NCI-H146 treated with DMSO at 0.1 percent for 48 hours (cell line): ENCODE data around the gene SERINC5.

Source experiments
- DNase-seq: peaks from one replicate; lab custom pipeline; 2025; ENCODE audit not compliant: unreplicated experiment; lab: John Stamatoyannopoulos, UW

SERINC5 gene

DNA sequence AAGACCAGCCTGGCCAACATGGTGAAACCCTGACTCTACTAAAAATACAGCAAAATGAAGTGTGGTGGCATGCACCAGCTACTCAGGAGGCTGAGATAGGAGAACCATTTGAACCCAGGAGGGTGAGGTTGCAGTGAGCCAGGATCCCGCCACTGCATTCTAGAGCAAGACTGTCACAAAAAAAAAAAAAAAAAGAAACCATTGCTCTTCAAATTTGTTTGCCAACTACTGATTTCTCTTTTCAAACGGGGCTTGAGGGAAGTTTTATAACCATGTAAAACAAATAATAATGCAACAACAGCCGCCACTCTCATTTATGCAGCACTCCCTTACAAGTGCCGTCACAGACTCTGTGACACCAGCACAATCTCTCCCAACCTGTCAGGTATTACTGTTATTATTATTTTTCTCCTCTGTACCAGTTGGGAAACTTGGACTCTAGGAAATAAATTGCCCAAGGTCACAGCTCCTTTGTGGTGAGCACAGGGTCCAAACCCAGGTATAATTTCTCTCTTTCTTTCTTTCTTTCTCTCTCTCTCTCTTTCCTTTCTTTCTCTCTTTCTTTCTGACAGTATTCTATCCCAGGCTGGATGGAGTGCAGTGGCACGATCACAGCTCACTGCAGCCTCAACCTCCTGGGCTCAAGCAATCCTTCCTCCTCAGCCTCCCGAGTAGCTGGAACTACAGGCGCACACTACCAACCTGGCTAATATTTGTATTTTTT lies 25.4 kb downstream of the SERINC5 start:
- DNase-seq: no peak

- no peak for DNase-seq
Observed at GRCh38 chr5:80229902-80230255, 26.0 kb downstream of the SERINC5 start.

DNA sequence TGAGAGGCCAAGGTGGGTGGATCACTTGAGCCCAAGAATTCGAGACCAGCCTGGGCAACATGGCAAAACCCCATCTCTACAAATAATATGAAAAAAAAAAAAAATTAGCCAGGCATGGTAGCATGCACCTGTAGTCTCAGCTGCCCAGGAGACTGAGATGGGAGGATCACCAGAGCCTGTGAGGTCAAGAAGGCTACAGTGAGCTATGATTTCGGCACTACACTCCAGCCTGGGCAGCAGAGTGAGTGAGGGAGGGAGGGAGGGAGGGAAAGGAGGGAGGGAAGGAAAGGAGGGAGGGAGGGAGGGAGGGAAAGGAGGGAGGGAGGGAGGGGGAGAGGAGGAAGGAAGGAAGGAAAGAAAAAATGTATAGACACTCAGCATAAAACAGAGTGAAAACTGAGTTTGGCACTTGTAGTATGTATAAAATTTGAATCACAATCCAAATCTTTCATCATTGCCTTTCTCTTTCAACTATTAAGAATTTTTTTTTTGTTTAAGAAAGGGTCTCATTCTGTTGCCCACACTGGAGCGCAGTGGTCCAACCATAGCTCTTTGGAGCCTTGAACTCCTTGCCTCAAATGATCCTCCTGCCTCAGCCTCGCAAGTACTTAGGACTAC lies 27.8 kb downstream of the SERINC5 start:
- no peak for DNase-seq

GRCh38 chr5:80225934-80226326 lies 29.9 kb downstream of the SERINC5 start:
- no peak for DNase-seq

GRCh38 chr5:80225189-80225933 lies 30.5 kb downstream of the SERINC5 start:
- no peak for DNase-seq

GRCh38 chr5:80223561-80223960 lies 32.3 kb downstream of the SERINC5 start:
- no peak for DNase-seq

GRCh38 chr5:80220245-80220897 lies 35.5 kb downstream of the SERINC5 start:
- peak; percentile 65 for DNase-seq

DNA sequence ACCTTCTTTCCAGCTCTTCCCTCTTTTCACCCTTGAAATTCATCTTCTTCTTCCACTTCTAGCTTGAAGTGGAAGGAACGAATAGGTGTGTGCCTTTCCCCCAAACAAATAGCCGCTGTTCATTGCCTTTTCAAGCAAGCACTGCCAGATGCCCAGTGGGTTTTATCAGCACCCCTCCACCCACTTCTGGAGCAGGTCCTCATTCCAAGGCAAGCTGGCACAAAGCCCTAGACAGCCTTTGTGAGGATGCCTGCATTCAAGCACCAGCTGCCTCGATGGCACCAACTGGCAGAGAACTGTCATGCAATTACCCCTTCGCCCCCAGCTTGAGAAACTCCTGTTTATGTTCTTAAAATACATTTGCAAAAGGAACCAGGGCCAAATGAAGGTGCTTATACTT lies 36.5 kb downstream of the SERINC5 start:
- DNase-seq: no peak

DNA sequence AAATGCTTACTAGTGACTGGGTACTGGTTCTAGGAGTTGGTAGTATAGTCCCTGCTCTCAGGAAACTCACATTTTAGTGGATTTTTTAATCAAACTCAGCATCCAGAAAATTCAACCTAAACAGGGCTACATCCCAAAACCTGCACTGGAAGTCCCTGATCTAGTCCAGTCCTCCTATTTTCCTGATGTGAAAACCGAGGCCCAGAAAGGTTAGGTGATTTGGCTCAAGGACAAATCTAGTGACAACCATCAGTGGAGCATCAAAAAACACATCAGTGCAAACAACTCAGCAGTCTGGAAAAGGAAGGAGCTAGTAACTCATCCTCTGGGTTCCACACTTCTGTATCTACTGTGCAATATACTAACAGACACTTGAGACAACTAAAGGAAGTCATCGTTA lies 38.2 kb downstream of the SERINC5 start:
- DNase-seq: no peak

- no peak for DNase-seq
Observed at GRCh38 chr5:80216753-80217596, 38.9 kb downstream of the SERINC5 start.

GRCh38 chr5:80216096-80216495 lies 39.8 kb downstream of the SERINC5 start:
- DNase-seq: no peak

DNA sequence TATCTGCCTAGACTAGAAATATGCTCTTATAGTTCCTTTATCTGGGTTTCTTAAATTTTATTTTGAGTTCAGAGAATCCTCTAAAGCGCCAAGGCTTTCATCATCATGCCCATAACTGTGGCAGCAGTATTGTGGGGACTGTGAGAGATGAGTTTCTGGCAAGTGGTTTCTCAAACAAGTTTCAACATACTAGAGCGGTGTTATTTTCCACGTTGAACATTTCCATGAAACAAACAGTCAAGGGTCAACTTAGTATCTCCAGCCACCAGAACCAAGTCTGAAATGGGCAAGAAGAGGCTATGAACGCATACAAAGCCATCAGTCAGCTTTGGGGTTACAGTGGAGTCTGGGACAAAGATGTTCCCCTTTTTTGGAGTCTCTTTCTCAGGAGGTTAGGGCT lies 40.3 kb downstream of the SERINC5 start:
- no peak for DNase-seq

DNA sequence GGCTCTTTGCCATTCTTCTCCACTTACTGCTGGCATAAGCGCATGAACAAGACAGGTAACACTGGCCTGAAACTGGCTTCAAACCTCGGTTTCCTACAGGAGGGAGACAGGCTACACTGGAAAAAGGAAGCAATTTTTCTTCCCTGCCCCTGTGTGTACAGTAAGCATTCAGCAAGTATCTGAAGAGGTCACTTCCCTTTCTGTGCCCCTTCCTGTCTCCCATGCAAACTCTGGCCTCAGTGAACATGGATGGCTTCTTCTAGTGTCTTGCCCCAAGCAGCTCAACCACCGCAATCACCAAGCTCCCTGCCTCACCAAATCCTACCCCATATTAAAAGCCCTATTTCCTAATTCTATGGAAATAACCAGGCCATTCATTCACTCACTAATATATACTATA lies 42.4 kb downstream of the SERINC5 start:
- DNase-seq: no peak

- DNase-seq: no peak
Observed at GRCh38 chr5:80212171-80212667, 43.6 kb downstream of the SERINC5 start.

DNA sequence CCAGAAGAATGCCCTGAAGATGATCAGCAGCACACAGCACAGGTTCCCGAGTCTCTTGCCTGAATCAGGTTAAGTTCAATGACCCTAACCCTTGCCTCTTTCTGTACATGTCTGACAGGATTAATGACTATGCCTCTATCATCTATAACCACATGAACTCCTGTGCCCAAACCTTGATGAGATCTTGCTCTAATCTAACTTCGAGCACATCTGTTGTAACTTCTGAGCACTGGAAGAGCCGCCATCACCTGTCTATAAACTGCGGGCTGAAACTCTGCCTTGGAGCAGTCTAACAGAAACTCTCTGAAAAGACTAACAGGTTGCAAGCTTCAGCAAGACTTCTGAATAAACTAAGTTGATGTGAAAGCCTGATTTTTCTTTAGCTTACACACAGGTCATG lies 44.5 kb downstream of the SERINC5 start:
- no peak for DNase-seq

DNA sequence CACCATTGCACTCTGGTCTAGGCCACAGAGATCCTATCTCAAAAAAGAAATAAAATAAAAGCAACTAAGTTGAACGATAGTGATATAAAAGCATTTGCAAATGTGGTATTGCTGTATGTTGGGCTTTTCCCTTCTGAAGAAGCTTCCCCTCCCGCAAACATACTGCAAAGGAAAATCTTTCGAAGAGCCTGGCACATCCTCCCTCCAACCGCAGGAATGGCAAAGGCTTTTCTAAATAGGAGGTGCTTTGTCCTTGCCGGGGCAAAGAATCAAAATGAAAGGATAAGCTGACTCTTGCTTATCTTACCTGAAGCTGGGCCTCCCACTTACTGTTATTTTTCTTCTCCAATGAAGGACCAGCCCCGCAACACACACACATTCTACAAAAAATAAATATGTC lies 45.8 kb downstream of the SERINC5 start:
- DNase-seq: no peak

GRCh38 chr5:80208381-80208780 lies 47.5 kb downstream of the SERINC5 start:
- DNase-seq: no peak

DNA sequence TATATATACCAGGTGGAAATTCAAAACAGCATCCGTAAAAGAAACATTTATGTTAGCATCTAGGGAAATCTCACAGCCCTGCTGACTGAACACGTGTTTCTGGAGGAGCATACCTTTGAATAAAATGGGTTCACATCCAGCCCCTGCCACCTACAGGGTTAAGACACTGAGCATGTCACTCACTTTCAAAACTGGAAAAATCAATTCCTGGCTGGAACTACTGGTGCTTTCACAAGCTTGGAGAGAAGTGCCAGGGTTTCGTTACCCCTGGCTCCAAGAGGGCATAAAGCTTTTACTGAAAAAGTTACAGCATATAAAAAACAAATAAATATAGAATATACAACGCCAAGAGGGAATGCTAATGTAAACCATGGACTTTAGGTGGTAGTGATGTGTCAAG lies 48.0 kb downstream of the SERINC5 start:
- no peak for DNase-seq

GRCh38 chr5:80206282-80206681 lies 49.6 kb downstream of the SERINC5 start:
- DNase-seq: no peak

GRCh38 chr5:80205846-80206245 lies 50.0 kb downstream of the SERINC5 start:
- no peak for DNase-seq
